Measurements from ENCODE around the gene ATL2. TPM values are rescaled to one million over a fixed set of nuclear protein-coding genes. Genes with fewer than 3 reads are reported as not detected.
A peak's percentile ranks its signal among the peaks of the same experiment; 100 is the strongest.

ATL2 gene
- total RNA-seq, 4 donors from 2014 or later = 60.1 to 130 (median 108) TPM

- DNase-seq = peak in 1 of 2 donors; percentile 39
- peaks cover 8 to 10% of the 10 kb centered on the region in 2 donors for H3K4me1 ChIP-seq
- peaks cover 2 to 44% of the 10 kb centered on the region in 2 donors for H3K36me3 ChIP-seq
Measured at GRCh38 chr2:38301340-38301968, 75.6 kb downstream of the ATL2 start.

GRCh38 chr2:38298539-38298938 lies 78.5 kb downstream of the ATL2 start:
- ATAC-seq (no peak), DNase-seq (no peak)
- no peak overlapping the region for H3K4me3 ChIP-seq
- H3K4me1 ChIP-seq = peaks cover 8 to 10% of the 10 kb centered on the region in 2 donors
- no peaks in the 10 kb centered on the region for H3K9me3 ChIP-seq
- H3K27ac ChIP-seq = no peak overlapping the region
- intact Hi-C loops (cut with DNase I; ENCODE audit: low total_unique reads) (no loop called here), in situ Hi-C loops (cut with MboI; ENCODE audit: low sequenced_read_pairs in 4 of 4) (loop anchor here in 1 of 4 donors (25.0 kb wide), 1 partner anchor 911 kb away; no protein-coding TSS in a partner anchor)
- no peaks in the 10 kb centered on the region for H3K27me3 ChIP-seq
- peaks cover 5 to 57% of the 10 kb centered on the region in 2 donors for H3K36me3 ChIP-seq
- no peak for TF ChIP-seq POLR2A (IDR thresholded peaks at IDR 0.05)
- no peak for TF ChIP-seq CTCF (IDR thresholded peaks at IDR 0.05 in 4 of 5, conservative IDR thresholded peaks at IDR 0.05 in 1 of 5)

More at GRCh38 chr2:38301340-38301968, 75.6 kb downstream of the ATL2 start:
- TF ChIP-seq CTCF (IDR thresholded peaks at IDR 0.05 in 4 of 5, conservative IDR thresholded peaks at IDR 0.05 in 1 of 5) (no peak), POLR2A (IDR thresholded peaks at IDR 0.05) (no peak)
- Histone ChIP-seq H3K27me3 (no peaks in the 10 kb centered on the region), H3K4me3 (no peak overlapping the region), H3K27ac (peak overlapping the region; percentile 35 to 51 (median 46)), H3K9me3 (no peaks in the 10 kb centered on the region)
- ATAC-seq = peak in 1 of 2 donors; percentile 52
- in situ Hi-C loops (cut with MboI; ENCODE audit: low sequenced_read_pairs in 4 of 4) = loop anchor here (25.0 kb wide), 2 partner anchors 236 to 436 kb away; no protein-coding TSS in a partner anchor
- intact Hi-C loops (cut with DNase I; ENCODE audit: low total_unique reads) = no loop called here

- ATAC-seq (no peak), DNase-seq (no peak)
- Histone ChIP-seq H3K27ac (no peak overlapping the region), H3K27me3 (no peaks in the 10 kb centered on the region), H3K9me3 (no peaks in the 10 kb centered on the region), H3K4me3 (no peak overlapping the region), H3K4me1 (peaks cover 0 to under 1% of the 10 kb centered on the region in 2 donors), H3K36me3 (peaks cover 5 to 57% of the 10 kb centered on the region in 2 donors)
- TF ChIP-seq CTCF (IDR thresholded peaks at IDR 0.05 in 4 of 5, conservative IDR thresholded peaks at IDR 0.05 in 1 of 5) = no peak
- no peak for TF ChIP-seq POLR2A (IDR thresholded peaks at IDR 0.05)
- intact Hi-C loops (cut with DNase I; ENCODE audit: low total_unique reads) = no loop called here
- in situ Hi-C loops (cut with MboI; ENCODE audit: low sequenced_read_pairs in 4 of 4) = loop anchor here in 1 of 4 donors (25.0 kb wide), 1 partner anchor 909 kb away; no protein-coding TSS in a partner anchor
Measured at GRCh38 chr2:38296197-38296780, 80.8 kb downstream of the ATL2 start.

- ATAC-seq (no peak), DNase-seq (no peak)
- H3K9me3 ChIP-seq = no peaks in the 10 kb centered on the region
- peaks cover 5 to 54% of the 10 kb centered on the region in 2 donors for H3K36me3 ChIP-seq
- H3K27me3 ChIP-seq = no peaks in the 10 kb centered on the region
- intact Hi-C loops (cut with DNase I; ENCODE audit: low total_unique reads) = no loop called here
- H3K27ac ChIP-seq = no peak overlapping the region
- in situ Hi-C loops (cut with MboI; ENCODE audit: low sequenced_read_pairs in 4 of 4) = loop anchor here in 1 of 4 donors (25.0 kb wide), 1 partner anchor 907 kb away; no protein-coding TSS in a partner anchor
- no peak overlapping the region for H3K4me3 ChIP-seq
- no peaks in the 10 kb centered on the region for H3K4me1 ChIP-seq
- no peak for TF ChIP-seq CTCF (IDR thresholded peaks at IDR 0.05 in 4 of 5, conservative IDR thresholded peaks at IDR 0.05 in 1 of 5)
- TF ChIP-seq POLR2A (IDR thresholded peaks at IDR 0.05) = no peak
Measured at GRCh38 chr2:38294597-38294996, 82.5 kb downstream of the ATL2 start.

All from gastrocnemius medialis (tissue), 4 donors.